CD4-positive, alpha-beta memory T cell (primary cell): Measurements from ENCODE around the gene LMF1. TPM values are rescaled to one million over a fixed set of nuclear protein-coding genes. Genes with fewer than 3 reads are reported as not detected.

Source experiments
- CTCF ChIA-PET: fragments of 350-600 bp; sonication (Branson Sonifier 250); formaldehyde crosslinking; loops from one replicate; lab custom pipeline; 2021; ENCODE audit warnings: inconsistent platforms; ENCODE audit not compliant: partially characterized antibody; lab: Charles Lee
- POLR2A ChIA-PET: fragments of 350-600 bp; sonication (Branson Sonifier 250); formaldehyde crosslinking; loops from one replicate; lab custom pipeline; 2021; ENCODE audit not compliant: partially characterized antibody; lab: Charles Lee
- DNase-seq, 5 donors: peaks; one replicate each; pipeline versions ENCODE4 v3.0.0 to v3.0.0-alpha.2; 2020 to 2022; ENCODE audit warnings: mixed read lengths in 1 of 5
- H3K27ac ChIP-seq: one replicate; pipeline ENCODE4 v1.7.0; 2013; ENCODE audit warnings: low read depth, low read length
- H3K27me3 ChIP-seq: 2 replicates; pipeline ENCODE4 v1.7.0; 2013; ENCODE audit warnings: mild to moderate bottlenecking, low read length, moderate library complexity; ENCODE audit not compliant: insufficient read depth
- H3K36me3 ChIP-seq: 2 replicates; pipeline ENCODE4 v1.7.0; 2013; ENCODE audit warnings: mild to moderate bottlenecking, low read length, moderate library complexity; ENCODE audit not compliant: insufficient read depth
- H3K4me1 ChIP-seq: 2 replicates; pipeline ENCODE4 v1.7.0; 2013; ENCODE audit warnings: mild to moderate bottlenecking, low read length, moderate library complexity; ENCODE audit not compliant: insufficient read depth
- H3K4me3 ChIP-seq, 2 donors: one replicate each; pipeline ENCODE4 v1.7.0; 2013; ENCODE audit warnings: low read length in 2 of 2, mild to moderate bottlenecking in 1 of 2
- H3K9me3 ChIP-seq, 2 donors: one replicate each; pipeline ENCODE4 v1.7.0; 2013; ENCODE audit warnings: low read length in 2 of 2, control low read depth in 1 of 2; ENCODE audit not compliant: control insufficient read depth in 1 of 2
- H3K27ac Mint-ChIP-seq, 7 donors: one replicate each; pipeline ENCODE4 v1.8.0; 2020 to 2021; ENCODE audit warnings: mixed read lengths in 7 of 7, mild to moderate bottlenecking in 6 of 7, inconsistent platforms in 3 of 7, moderate library complexity in 3 of 7
- H3K27me3 Mint-ChIP-seq, 2 donors: one replicate each; pipeline ENCODE4 v1.8.0; 2020 to 2021; ENCODE audit warnings: mixed read lengths in 2 of 2
- H3K36me3 Mint-ChIP-seq, 2 donors: one replicate each; pipeline ENCODE4 v1.8.0; 2020 to 2021; ENCODE audit warnings: mixed read lengths in 2 of 2, inconsistent platforms in 1 of 2, mild to moderate bottlenecking in 1 of 2
- H3K4me1 Mint-ChIP-seq, 4 donors: one replicate each; pipeline ENCODE4 v1.8.0; 2020 to 2021; ENCODE audit warnings: mixed read lengths in 4 of 4, mild to moderate bottlenecking in 1 of 4
- H3K4me3 Mint-ChIP-seq, 8 donors: one replicate each; pipeline ENCODE4 v1.8.0; 2020 to 2021; ENCODE audit warnings: mixed read lengths in 8 of 8, mild to moderate bottlenecking in 7 of 8, moderate library complexity in 6 of 8, inconsistent platforms in 3 of 8
- H3K9me3 Mint-ChIP-seq, 8 donors: one replicate each; pipeline ENCODE4 v1.8.0; 2020 to 2021; ENCODE audit warnings: mixed read lengths in 8 of 8, mild to moderate bottlenecking in 5 of 8, inconsistent platforms in 3 of 8, moderate library complexity in 1 of 8
- intact Hi-C: fragments of 100-400 bp; cut with micrococcal nuclease; formaldehyde crosslinking; loops from one replicate; pipeline ENCODE4 v1.15.1; 2023
- polyA plus RNA-seq, 2 donors: library from polyadenylated mRNA; unstranded; fragments of 300-500 nt; fragmentation: Illumina TruSeq; gene quantifications; one replicate each; pipeline ENCODE4 v1.2.3, GENCODE V29; 2021
- total RNA-seq, 2 experiments: library from RNA; stranded (reverse); gene quantifications; one replicate each; pipeline ENCODE4 v1.2.3, GENCODE V29; 2021

The LMF1 gene
- total and polyA plus RNA-seq, 4 experiments from 2014 or later: 8.5 to 59.7 (median 32.6) TPM

DNA sequence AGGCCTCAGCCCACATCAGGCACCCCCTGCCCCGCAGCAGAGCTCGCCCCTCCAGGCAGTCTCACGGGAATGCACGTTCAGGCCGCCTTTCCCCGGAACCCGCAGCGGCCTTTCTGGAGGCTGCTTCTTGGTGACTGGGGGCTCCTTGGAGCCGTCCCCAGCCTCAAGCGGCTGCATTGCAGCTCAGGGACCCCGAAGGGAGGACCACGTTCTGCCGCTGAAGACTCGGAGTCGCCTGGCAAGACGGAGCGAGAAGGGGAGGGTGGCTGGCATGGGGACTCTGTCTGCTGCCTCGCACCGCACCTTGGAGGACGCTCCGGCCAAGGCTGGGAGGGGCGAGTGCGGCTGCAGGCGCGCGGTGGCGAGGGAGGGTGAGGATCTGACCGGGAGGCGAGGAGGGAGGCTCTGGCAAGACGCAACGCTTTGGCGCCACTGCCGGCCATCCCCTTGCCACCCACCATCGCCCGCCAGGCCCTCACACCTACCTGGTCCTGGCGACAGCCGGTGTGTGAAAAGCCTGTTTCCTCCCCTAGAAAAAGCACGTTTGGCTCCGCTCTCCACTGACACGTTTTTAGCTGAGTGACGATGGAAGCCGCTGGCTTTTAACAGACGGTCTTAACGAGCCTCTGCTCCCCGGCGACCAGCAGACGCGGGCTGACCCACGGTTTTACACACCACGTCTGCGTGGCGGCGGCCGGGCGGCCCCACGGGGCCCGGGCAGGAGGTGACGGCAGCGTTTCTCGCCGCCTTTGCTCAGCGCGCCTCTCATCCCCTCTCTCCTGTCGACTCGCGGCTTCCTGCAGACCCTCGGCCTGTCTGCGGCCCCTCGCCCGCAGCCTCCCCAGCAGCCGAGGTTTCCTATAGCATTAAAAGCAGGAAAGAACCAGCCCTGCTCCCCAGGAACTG is 153.5 kb downstream of the LMF1 start:
- POLR2A ChIA-PET: no interaction called here
- Histone ChIP-seq H3K4me3 (no peak overlapping the region), H3K9me3 (no peaks in the 10 kb centered on the region), H3K27ac (no peak overlapping the region), H3K36me3 (no peaks in the 10 kb centered on the region), H3K4me1 (peaks cover 18% of the 10 kb centered on the region), H3K27me3 (peaks cover 5% of the 10 kb centered on the region)
- H3K36me3 Mint-ChIP-seq: no peaks in the 10 kb centered on the region
- peak in 1 of 5 donors; percentile 10 for DNase-seq
- H3K27ac Mint-ChIP-seq: no peak overlapping the region
- intact Hi-C loops: no loop called here
- H3K4me1 Mint-ChIP-seq: peaks cover 0 to 20% (median 9%) of the 10 kb centered on the region in 4 donors
- CTCF ChIA-PET: no interaction called here
- H3K9me3 Mint-ChIP-seq: peaks cover 0 to 3% (median 0%) of the 10 kb centered on the region in 8 donors
- no peak overlapping the region for H3K4me3 Mint-ChIP-seq
- H3K27me3 Mint-ChIP-seq: peaks cover 16 to 20% of the 10 kb centered on the region in 2 donors

DNA sequence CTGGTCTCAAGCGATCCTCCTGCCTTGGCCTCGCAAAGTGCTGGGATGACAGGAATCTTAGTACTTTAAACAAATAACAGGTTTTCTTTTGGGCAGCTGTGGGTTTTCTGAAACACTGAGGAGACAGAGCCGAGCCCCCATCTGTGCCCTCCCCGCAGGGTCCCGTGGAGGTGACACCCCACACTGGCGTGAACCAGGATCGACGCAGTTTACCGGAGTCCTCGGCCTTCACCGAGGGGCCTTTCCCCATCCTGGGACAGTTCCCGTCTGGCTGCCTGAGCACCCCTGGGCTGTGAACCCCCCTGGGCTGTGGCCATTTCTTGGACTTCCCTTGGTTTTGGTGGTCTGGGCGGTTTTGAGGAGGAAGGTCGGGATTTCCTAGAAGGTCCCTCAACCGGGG is 154.9 kb downstream of the LMF1 start:
- no peak for DNase-seq
- Mint-ChIP-seq H3K27me3 (peaks cover 19 to 26% of the 10 kb centered on the region in 2 donors), H3K4me1 (peaks cover 0 to 17% (median 9%) of the 10 kb centered on the region in 4 donors), H3K27ac (no peak overlapping the region), H3K4me3 (no peak overlapping the region), H3K36me3 (no peaks in the 10 kb centered on the region), H3K9me3 (peaks cover 0 to 3% (median 0%) of the 10 kb centered on the region in 8 donors)
- POLR2A ChIA-PET: no interaction called here
- CTCF ChIA-PET: interaction anchor here (0.7 kb wide), 1 partner anchor 210 kb away, joined by 3 read pairs; no protein-coding TSS in a partner anchor
- Histone ChIP-seq H3K36me3 (no peaks in the 10 kb centered on the region), H3K4me1 (peaks cover 18% of the 10 kb centered on the region), H3K4me3 (no peak overlapping the region), H3K9me3 (no peaks in the 10 kb centered on the region), H3K27ac (no peak overlapping the region), H3K27me3 (peaks cover 5% of the 10 kb centered on the region)
- intact Hi-C loops: no loop called here

DNA sequence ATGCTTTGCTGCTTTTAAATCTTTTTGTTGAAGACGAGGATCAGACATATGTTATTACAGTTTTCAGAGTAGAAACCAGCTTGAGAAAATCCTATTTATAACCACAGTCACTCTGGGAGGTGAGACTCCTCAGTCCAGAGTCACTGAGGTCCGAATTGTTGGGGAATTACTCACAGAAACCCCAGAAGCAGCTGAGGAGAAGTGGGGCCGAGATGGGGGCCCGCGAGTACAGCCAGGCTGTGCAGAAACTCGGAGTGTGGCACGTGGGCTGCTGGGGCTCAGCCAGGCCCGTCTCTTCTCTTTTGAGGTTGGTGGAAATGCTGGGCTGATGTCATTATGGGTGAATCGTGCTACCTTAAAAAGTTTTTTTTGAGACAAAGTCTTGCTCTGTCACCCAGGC is 155.8 kb downstream of the LMF1 start:
- intact Hi-C loops: no loop called here

DNA sequence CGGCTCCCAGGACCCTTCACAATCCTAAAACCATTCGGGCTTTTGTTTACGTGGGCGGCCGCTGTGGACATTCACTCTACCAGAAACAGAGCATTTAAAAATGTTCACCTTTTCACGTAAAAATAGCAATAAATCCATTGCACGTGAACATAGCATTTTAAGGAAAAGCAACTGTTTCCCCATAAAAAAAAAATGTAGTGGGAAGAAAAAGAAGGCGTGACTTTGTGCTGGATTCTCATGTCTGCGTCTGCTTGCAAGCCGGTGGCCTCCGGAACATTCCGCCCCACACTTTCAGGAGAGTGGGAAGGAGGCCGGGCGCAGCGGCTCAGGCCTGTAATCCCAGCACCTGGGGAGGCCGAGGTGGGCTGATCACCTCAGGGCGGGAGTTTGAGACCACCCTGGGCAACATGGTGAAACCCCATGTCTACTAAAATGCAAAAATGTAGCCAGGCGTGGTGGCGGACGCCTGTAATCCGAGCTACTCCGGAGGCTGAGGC is 156.8 kb downstream of the LMF1 start:
- Mint-ChIP-seq H3K9me3 (peaks cover 0 to 3% (median 0%) of the 10 kb centered on the region in 8 donors), H3K4me3 (no peak overlapping the region), H3K36me3 (no peaks in the 10 kb centered on the region), H3K27ac (no peak overlapping the region), H3K4me1 (peaks cover 0 to 5% (median 2%) of the 10 kb centered on the region in 4 donors), H3K27me3 (peaks cover 14 to 25% of the 10 kb centered on the region in 2 donors)
- Histone ChIP-seq H3K4me1 (peaks cover 6% of the 10 kb centered on the region), H3K27me3 (peaks cover 5% of the 10 kb centered on the region), H3K27ac (no peak overlapping the region), H3K4me3 (no peak overlapping the region), H3K9me3 (no peaks in the 10 kb centered on the region), H3K36me3 (no peaks in the 10 kb centered on the region)
- intact Hi-C loops: loop anchor here (2.0 kb wide), 1 partner anchor 289 kb away; no protein-coding TSS in a partner anchor
- ChIA-PET CTCF (interaction anchor here (1.2 kb wide), 1 partner anchor 289 kb away, joined by 3 read pairs; no protein-coding TSS in a partner anchor), POLR2A (no interaction called here)
- DNase-seq: no peak

More for the DNA sequence above, 155.8 kb downstream of the LMF1 start:
- ChIA-PET POLR2A (interaction anchor here (0.6 kb wide), 1 partner anchor 120 kb away, joined by 3 read pairs; no protein-coding TSS in a partner anchor), CTCF (interaction anchor here (1.2 kb wide), 1 partner anchor 288 kb away, joined by 3 read pairs; no protein-coding TSS in a partner anchor)
- no peaks in the 10 kb centered on the region for H3K9me3 ChIP-seq
- Mint-ChIP-seq H3K27ac (no peak overlapping the region), H3K27me3 (peaks cover 19 to 24% of the 10 kb centered on the region in 2 donors), H3K36me3 (no peaks in the 10 kb centered on the region), H3K9me3 (peaks cover 0 to 3% (median 0%) of the 10 kb centered on the region in 8 donors), H3K4me3 (no peak overlapping the region), H3K4me1 (peaks cover 0 to 11% (median 8%) of the 10 kb centered on the region in 4 donors)
- DNase-seq: peak in 1 of 5 donors; percentile 6
- peaks cover 5% of the 10 kb centered on the region for H3K27me3 ChIP-seq
- H3K27ac ChIP-seq: no peak overlapping the region
- no peaks in the 10 kb centered on the region for H3K36me3 ChIP-seq
- no peak overlapping the region for H3K4me3 ChIP-seq
- peaks cover 16% of the 10 kb centered on the region for H3K4me1 ChIP-seq

DNA sequence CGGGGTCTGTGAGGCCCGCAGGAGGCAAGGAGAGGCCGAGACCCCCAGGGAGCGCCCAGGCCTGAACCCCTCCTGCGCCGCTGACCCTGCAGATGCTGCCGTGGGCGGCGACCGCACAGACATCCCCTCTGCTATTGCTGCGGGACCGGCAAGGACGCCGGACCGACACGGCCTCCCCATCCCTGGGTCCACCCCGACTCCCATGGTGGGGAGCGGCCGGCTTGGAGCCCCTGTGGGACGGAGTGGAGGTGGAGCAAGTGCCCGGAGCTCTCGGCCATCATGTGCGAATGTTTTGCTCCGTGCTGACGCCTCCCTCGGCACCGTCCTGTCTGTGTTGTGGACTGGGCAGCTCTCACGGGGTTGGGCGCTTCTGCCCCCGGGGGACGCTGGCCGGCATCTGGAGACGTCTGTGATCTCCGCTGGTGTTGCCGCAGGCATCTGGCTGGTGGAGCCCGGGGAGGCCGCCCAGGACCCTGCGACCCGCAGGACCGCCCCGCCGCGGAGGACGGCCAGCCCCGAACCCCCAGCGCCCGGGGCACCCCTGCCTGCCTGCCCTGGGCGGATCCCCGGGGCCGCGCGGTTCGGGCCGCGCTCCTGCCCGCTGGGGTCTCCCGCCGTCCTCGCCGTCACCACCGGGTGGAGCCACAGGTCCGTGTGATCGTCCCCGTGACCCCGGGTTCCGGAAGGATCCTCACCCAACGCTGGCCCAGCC is 157.4 kb downstream of the LMF1 start:
- Histone ChIP-seq H3K36me3 (no peaks in the 10 kb centered on the region), H3K27ac (no peak overlapping the region), H3K4me3 (no peak overlapping the region), H3K4me1 (peaks cover 8% of the 10 kb centered on the region), H3K9me3 (no peaks in the 10 kb centered on the region), H3K27me3 (peaks cover 5% of the 10 kb centered on the region)
- Mint-ChIP-seq H3K36me3 (no peaks in the 10 kb centered on the region), H3K9me3 (peaks cover 0 to 3% (median 0%) of the 10 kb centered on the region in 8 donors), H3K27ac (peak overlapping the region in 1 of 7 donors; percentile 23), H3K27me3 (peaks cover 14 to 25% of the 10 kb centered on the region in 2 donors), H3K4me1 (peaks cover 0 to 11% (median 5%) of the 10 kb centered on the region in 4 donors), H3K4me3 (no peak overlapping the region)
- DNase-seq: peak; percentile 27 to 45 (median 37)
- POLR2A ChIA-PET: no interaction called here
- intact Hi-C loops: loop anchor here (2.0 kb wide), 1 partner anchor 289 kb away; no protein-coding TSS in a partner anchor
- CTCF ChIA-PET: no interaction called here

DNA sequence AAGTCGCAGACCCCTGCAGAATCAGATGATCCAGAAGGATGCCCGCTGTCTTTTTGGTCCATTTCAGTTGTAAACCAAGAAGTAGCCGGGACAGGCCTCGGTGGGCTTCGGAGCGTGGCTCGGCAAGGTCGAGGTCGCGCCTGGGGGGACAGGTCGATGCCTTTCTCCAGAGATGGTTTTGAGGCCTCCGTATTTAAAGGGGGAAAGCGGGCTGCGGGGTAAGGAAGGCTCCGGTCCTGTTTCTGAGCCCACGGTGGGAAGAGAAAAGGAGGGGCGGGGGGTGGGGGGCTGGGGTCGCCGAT is 162.7 kb downstream of the LMF1 start:
- peak overlapping the region; percentile 89 to 99 (median 96) for H3K27ac Mint-ChIP-seq
- H3K4me1 ChIP-seq: peaks cover 10% of the 10 kb centered on the region
- H3K9me3 ChIP-seq: no peaks in the 10 kb centered on the region
- CTCF ChIA-PET: no interaction called here
- H3K36me3 Mint-ChIP-seq: no peaks in the 10 kb centered on the region
- peak overlapping the region; percentile 93 to 96 (median 95) for H3K4me3 Mint-ChIP-seq
- no peak for DNase-seq
- H3K4me1 Mint-ChIP-seq: peaks cover 6 to 20% (median 8%) of the 10 kb centered on the region in 4 donors
- H3K4me3 ChIP-seq: peak overlapping the region; percentile 78 to 91
- POLR2A ChIA-PET: interaction anchor here (3.7 kb wide), 1 partner anchor 20 kb away, joined by 14 read pairs; the partner anchor contains the start of genes CHTF18 and RPUSD1
- H3K27ac ChIP-seq: peak overlapping the region; percentile 80
- H3K36me3 ChIP-seq: no peaks in the 10 kb centered on the region
- H3K27me3 ChIP-seq: no peaks in the 10 kb centered on the region
- peaks cover 10 to 14% of the 10 kb centered on the region in 2 donors for H3K27me3 Mint-ChIP-seq
- peaks cover 0 to 8% (median 0%) of the 10 kb centered on the region in 8 donors for H3K9me3 Mint-ChIP-seq
- intact Hi-C loops: no loop called here
